WTC11 (cell line): ENCODE results near the gene RIPPLY1. TPM values are rescaled to one million over a fixed set of nuclear protein-coding genes. Genes with fewer than 3 reads are reported as not detected.

Source experiments
- ATAC-seq: fragments of 200-7000 bp; cut with Tn5 transposase; 2 replicates; pipeline ENCODE4 v1.10.0; 2021; ENCODE audit warnings: mild to moderate bottlenecking, moderate library complexity
- CTCF ChIA-PET: fragments of 300-600 bp; sonication (Branson Sonifier 250); formaldehyde crosslinking; loops from one replicate; lab custom pipeline; 2021; ENCODE audit warnings: antibody characterized with exemption; lab: Charles Lee
- POLR2A ChIA-PET: fragments of 350-600 bp; sonication (Branson Sonifier 250); formaldehyde crosslinking; loops from one replicate; lab custom pipeline; 2021; ENCODE audit warnings: antibody characterized with exemption; lab: Charles Lee
- DNase-seq: peaks from one replicate; pipeline ENCODE4 v3.0.0; 2021; ENCODE audit warnings: low spot score
- H3K27ac Mint-ChIP-seq: 2 replicates; pipeline ENCODE4 v1.8.0; 2021; ENCODE audit warnings: mixed read lengths
- H3K27me3 Mint-ChIP-seq: 2 replicates; pipeline ENCODE4 v1.8.0; 2021; ENCODE audit warnings: low read depth, mild to moderate bottlenecking, moderate library complexity, mixed read lengths
- H3K36me3 Mint-ChIP-seq: 2 replicates; pipeline ENCODE4 v1.8.0; 2021; ENCODE audit warnings: mixed read lengths
- H3K4me1 Mint-ChIP-seq: 2 replicates; pipeline ENCODE4 v1.8.0; 2022; ENCODE audit warnings: mixed read lengths
- H3K4me3 Mint-ChIP-seq: 2 replicates; pipeline ENCODE4 v1.8.0; 2021; ENCODE audit warnings: mild to moderate bottlenecking, moderate library complexity, mixed read lengths
- H3K9me3 Mint-ChIP-seq: 2 replicates; pipeline ENCODE4 v1.8.0; 2021; ENCODE audit warnings: mixed read lengths
- ARID4B ChIP-seq: sonication (generic); formaldehyde crosslinking; IDR thresholded peaks from 2 replicates; pipeline ENCODE4 v1.8.0; 2023; ENCODE audit warnings: missing genetic modification reagents, mild to moderate bottlenecking, borderline replicate concordance
- ATF3 ChIP-seq: sonication (generic); formaldehyde crosslinking; conservative IDR thresholded peaks from 2 replicates; pipeline ENCODE4 v1.8.1; 2022; ENCODE audit warnings: mild to moderate bottlenecking, missing genetic modification reagents
- ERG ChIP-seq: fragments of 250-450 bp; sonication (Bioruptor Pico); IDR thresholded peaks from 2 replicates; pipeline ENCODE4 v1.8.0; 2021; ENCODE audit warnings: mild to moderate bottlenecking
- FOXJ3 ChIP-seq: sonication (generic); formaldehyde crosslinking; IDR thresholded peaks from 2 replicates; pipeline ENCODE4 v1.9.0; 2021; ENCODE audit warnings: missing genetic modification reagents, mild to moderate bottlenecking, borderline replicate concordance
- FOXK1 ChIP-seq: sonication (generic); formaldehyde crosslinking; IDR thresholded peaks from 2 replicates; pipeline ENCODE4 v1.8.0; 2022; ENCODE audit warnings: mild to moderate bottlenecking, moderate library complexity, missing genetic modification reagents
- FOXP4 ChIP-seq: sonication (generic); formaldehyde crosslinking; IDR thresholded peaks from 2 replicates; pipeline ENCODE4 v1.8.0; 2022; ENCODE audit warnings: mild to moderate bottlenecking, missing genetic modification reagents
- KAT7 ChIP-seq: sonication (generic); formaldehyde crosslinking; IDR thresholded peaks from 2 replicates; pipeline ENCODE4 v1.8.1; 2023; ENCODE audit warnings: missing genetic modification reagents, mild to moderate bottlenecking, borderline replicate concordance
- PRDM15 ChIP-seq: sonication (generic); formaldehyde crosslinking; IDR thresholded peaks from 2 replicates; pipeline ENCODE4 v1.8.0; 2022; ENCODE audit warnings: missing genetic modification reagents
- PREB ChIP-seq: sonication (generic); formaldehyde crosslinking; IDR thresholded peaks from 2 replicates; pipeline ENCODE4 v1.8.1; 2022; ENCODE audit warnings: mild to moderate bottlenecking, missing genetic modification reagents, moderate library complexity, borderline replicate concordance
- PRRX2 ChIP-seq: fragments of 250-450 bp; sonication (Bioruptor Pico); IDR thresholded peaks from 2 replicates; pipeline ENCODE4 v1.8.0; 2021; ENCODE audit warnings: mild to moderate bottlenecking
- TCF7 ChIP-seq: sonication (generic); formaldehyde crosslinking; IDR thresholded peaks from 2 replicates; pipeline ENCODE4 v1.8.0; 2022; ENCODE audit warnings: mild to moderate bottlenecking, low read depth, missing genetic modification reagents, moderate library complexity
- ZNF121 ChIP-seq: sonication (generic); formaldehyde crosslinking; IDR thresholded peaks from 2 replicates; pipeline ENCODE4 v1.8.0; 2023; ENCODE audit warnings: missing genetic modification reagents
- ZNF317 ChIP-seq: sonication (generic); formaldehyde crosslinking; IDR thresholded peaks from 2 replicates; pipeline ENCODE4 v1.8.1; 2023; ENCODE audit warnings: low read depth, mild to moderate bottlenecking, moderate library complexity, missing genetic modification reagents, borderline replicate concordance
- total RNA-seq: library from RNA; stranded (reverse); gene quantifications from 3 replicates; pipeline ENCODE4 v1.2.3, GENCODE V29; 2021
- TF ChIP-seq, protein P1 (sequence below): sonication (generic); formaldehyde crosslinking; IDR thresholded peaks from 2 replicates; pipeline ENCODE4 v1.8.0; 2022; ENCODE audit warnings: mild to moderate bottlenecking, missing genetic modification reagents

RIPPLY1 gene
- total RNA-seq, 1 experiment from 2014 or later, result not detected

- no peak for DNase-seq
- H3K36me3 Mint-ChIP-seq, result no peaks in the 10 kb centered on the region
- H3K9me3 Mint-ChIP-seq, result no peaks in the 10 kb centered on the region
- H3K27ac Mint-ChIP-seq, result no peak overlapping the region
- TF ChIP-seq ZNF317 (CRISPR knock-in tag) (no peak), ERG (CRISPR knock-in tag) (no peak), TCF7 (no peak), FOXP4 (CRISPR knock-in tag) (no peak), PREB (CRISPR knock-in tag) (no peak)
- no peak for ATAC-seq
- H3K27me3 Mint-ChIP-seq, result no peaks in the 10 kb centered on the region
- POLR2A ChIA-PET, result no interaction called here
- peaks cover 8% of the 10 kb centered on the region for H3K4me1 Mint-ChIP-seq
- H3K4me3 Mint-ChIP-seq, result no peak overlapping the region
- CTCF ChIA-PET, result interaction anchor here (0.8 kb wide), 1 partner anchor 58 kb away, joined by 3 read pairs; no protein-coding TSS in a partner anchor
Measured at GRCh38 chrX:106901781-106902219, 1.3 kb downstream of the RIPPLY1 start.

DNA sequence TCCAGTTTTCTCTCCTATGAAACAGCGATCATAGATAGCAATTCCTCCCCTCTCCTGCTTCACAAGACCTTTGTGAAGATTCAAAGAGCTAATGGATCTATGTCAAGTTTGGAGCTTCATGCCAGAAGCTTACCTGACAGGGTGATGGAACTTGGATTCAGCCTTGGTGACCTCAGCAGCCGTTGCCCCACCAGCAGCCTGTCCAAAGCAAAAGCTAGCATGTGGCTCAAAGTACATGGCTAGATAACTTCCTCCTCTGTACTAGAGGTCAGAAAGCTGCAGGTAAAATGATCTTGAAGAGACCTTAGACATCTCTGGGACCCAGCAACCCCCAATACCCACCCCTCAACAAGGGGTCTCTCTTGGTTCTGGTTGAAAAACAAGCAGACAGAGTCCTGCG lies 1.8 kb downstream of the RIPPLY1 start:
- CTCF ChIA-PET, result interaction anchor here (0.8 kb wide), 1 partner anchor 58 kb away, joined by 3 read pairs; no protein-coding TSS in a partner anchor
- ATAC-seq (no peak), DNase-seq (no peak)
- Mint-ChIP-seq H3K4me1 (peaks cover 8% of the 10 kb centered on the region), H3K36me3 (no peaks in the 10 kb centered on the region), H3K4me3 (no peak overlapping the region), H3K27ac (no peak overlapping the region), H3K27me3 (no peaks in the 10 kb centered on the region), H3K9me3 (no peaks in the 10 kb centered on the region)
- POLR2A ChIA-PET, result no interaction called here
- TF ChIP-seq, protein P1, sequence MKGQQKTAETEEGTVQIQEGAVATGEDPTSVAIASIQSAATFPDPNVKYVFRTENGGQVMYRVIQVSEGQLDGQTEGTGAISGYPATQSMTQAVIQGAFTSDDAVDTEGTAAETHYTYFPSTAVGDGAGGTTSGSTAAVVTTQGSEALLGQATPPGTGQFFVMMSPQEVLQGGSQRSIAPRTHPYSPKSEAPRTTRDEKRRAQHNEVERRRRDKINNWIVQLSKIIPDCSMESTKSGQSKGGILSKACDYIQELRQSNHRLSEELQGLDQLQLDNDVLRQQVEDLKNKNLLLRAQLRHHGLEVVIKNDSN (CRISPR knock-in tag), result no peak
- TF ChIP-seq KAT7 (CRISPR knock-in tag) (no peak), ATF3 (CRISPR knock-in tag) (no peak), PRRX2 (CRISPR knock-in tag) (no peak), TCF7 (no peak), ARID4B (CRISPR knock-in tag) (no peak), ZNF121 (CRISPR knock-in tag) (no peak), FOXJ3 (CRISPR knock-in tag) (no peak), PRDM15 (no peak), FOXK1 (CRISPR knock-in tag) (no peak)
